ENCODE measurements around the gene TMPRSS4.

- TF ChIP-seq, protein P1, sequence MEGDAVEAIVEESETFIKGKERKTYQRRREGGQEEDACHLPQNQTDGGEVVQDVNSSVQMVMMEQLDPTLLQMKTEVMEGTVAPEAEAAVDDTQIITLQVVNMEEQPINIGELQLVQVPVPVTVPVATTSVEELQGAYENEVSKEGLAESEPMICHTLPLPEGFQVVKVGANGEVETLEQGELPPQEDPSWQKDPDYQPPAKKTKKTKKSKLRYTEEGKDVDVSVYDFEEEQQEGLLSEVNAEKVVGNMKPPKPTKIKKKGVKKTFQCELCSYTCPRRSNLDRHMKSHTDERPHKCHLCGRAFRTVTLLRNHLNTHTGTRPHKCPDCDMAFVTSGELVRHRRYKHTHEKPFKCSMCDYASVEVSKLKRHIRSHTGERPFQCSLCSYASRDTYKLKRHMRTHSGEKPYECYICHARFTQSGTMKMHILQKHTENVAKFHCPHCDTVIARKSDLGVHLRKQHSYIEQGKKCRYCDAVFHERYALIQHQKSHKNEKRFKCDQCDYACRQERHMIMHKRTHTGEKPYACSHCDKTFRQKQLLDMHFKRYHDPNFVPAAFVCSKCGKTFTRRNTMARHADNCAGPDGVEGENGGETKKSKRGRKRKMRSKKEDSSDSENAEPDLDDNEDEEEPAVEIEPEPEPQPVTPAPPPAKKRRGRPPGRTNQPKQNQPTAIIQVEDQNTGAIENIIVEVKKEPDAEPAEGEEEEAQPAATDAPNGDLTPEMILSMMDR (IDR thresholded peaks at IDR 0.05; ENCODE audit: insufficient read depth, low read depth, low read length) = no peak
- TF ChIP-seq EZH2 (IDR thresholded peaks at IDR 0.05; ENCODE audit: insufficient read depth, low read length) = no peak
Observed at GRCh38 chr11:118049771-118050170, 27.1 kb upstream of the TMPRSS4 start.

All from astrocyte (in vitro differentiated cells and primary cell).